ENCODE results near the gene SLC5A1. TPM values are rescaled to one million over a fixed set of nuclear protein-coding genes. Genes with fewer than 3 reads are reported as not detected.

The SLC5A1 gene
- polyA plus RNA-seq, 1 experiment, result not detected

GRCh38 chr22:32005453-32005852, 37.6 kb upstream of the SLC5A1 start:
- Histone ChIP-seq H3K4me3 (ENCODE audit: low read depth, low read length) (no peak overlapping the region), H3K36me3 (ENCODE audit: control insufficient read depth, insufficient read depth, low read length) (no peaks in the 10 kb centered on the region), H3K27me3 (ENCODE audit: control insufficient read depth, insufficient read depth, low read length) (no peaks in the 10 kb centered on the region)
- CTCF ChIA-PET, result interaction anchor here (1.1 to 1.8 kb wide), 2 partner anchors 27 to 35 kb away, joined by 3 to 6 read pairs; no protein-coding TSS in a partner anchor
- TF ChIP-seq CTCF (IDR thresholded peaks at IDR 0.05; ENCODE audit: insufficient read depth, low read depth, low read length), result no peak
- POLR2A ChIA-PET, result no interaction called here
- no peak for DNase-seq (ENCODE audit: low read depth)

DNA sequence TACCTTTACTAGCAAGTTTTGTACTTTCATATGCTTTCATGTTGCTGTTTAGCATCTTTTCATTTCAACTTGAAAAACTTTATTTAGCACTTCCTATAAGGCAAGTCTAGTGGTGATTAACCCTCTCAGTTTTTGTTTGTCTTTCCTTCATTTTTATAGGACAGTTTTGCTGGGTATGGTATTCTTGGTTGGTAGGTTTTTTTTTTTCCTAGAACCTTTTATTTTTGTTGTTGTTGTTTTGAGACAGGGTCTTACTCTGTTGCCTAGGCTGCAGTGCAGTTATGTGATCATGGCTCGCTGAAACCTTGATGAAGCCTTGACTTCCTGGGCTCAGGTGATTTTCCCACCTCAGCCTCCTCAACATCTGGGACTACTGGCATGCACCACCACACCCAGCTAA, 29.9 kb upstream of the SLC5A1 start:
- H3K4me3 ChIP-seq (ENCODE audit: low read depth, low read length), result no peak overlapping the region
- ChIA-PET POLR2A (no interaction called here), CTCF (no interaction called here)
- no peak for TF ChIP-seq CTCF (IDR thresholded peaks at IDR 0.05; ENCODE audit: insufficient read depth, low read depth, low read length)
- no peaks in the 10 kb centered on the region for H3K36me3 ChIP-seq (ENCODE audit: control insufficient read depth, insufficient read depth, low read length)
- DNase-seq (ENCODE audit: low read depth), result no peak
- no peaks in the 10 kb centered on the region for H3K27me3 ChIP-seq (ENCODE audit: control insufficient read depth, insufficient read depth, low read length)

GRCh38 chr22:32016081-32016480, 27.0 kb upstream of the SLC5A1 start:
- no peak for TF ChIP-seq CTCF (IDR thresholded peaks at IDR 0.05; ENCODE audit: insufficient read depth, low read depth, low read length)
- ChIA-PET CTCF (no interaction called here), POLR2A (no interaction called here)
- no peak for DNase-seq (ENCODE audit: low read depth)
- Histone ChIP-seq H3K27me3 (ENCODE audit: control insufficient read depth, insufficient read depth, low read length) (no peaks in the 10 kb centered on the region), H3K4me3 (ENCODE audit: low read depth, low read length) (no peak overlapping the region), H3K36me3 (ENCODE audit: control insufficient read depth, insufficient read depth, low read length) (no peaks in the 10 kb centered on the region)

GRCh38 chr22:32018056-32018455, 25.0 kb upstream of the SLC5A1 start:
- Histone ChIP-seq H3K4me3 (ENCODE audit: low read depth, low read length) (no peak overlapping the region), H3K27me3 (ENCODE audit: control insufficient read depth, insufficient read depth, low read length) (no peaks in the 10 kb centered on the region), H3K36me3 (ENCODE audit: control insufficient read depth, insufficient read depth, low read length) (no peaks in the 10 kb centered on the region)
- TF ChIP-seq CTCF (IDR thresholded peaks at IDR 0.05; ENCODE audit: insufficient read depth, low read depth, low read length), result no peak
- POLR2A ChIA-PET, result no interaction called here
- CTCF ChIA-PET, result interaction anchor here (1.4 kb wide), 1 partner anchor 48 kb away, joined by 3 read pairs; no protein-coding TSS in a partner anchor
- no peak for DNase-seq (ENCODE audit: low read depth)

- POLR2A ChIA-PET, result no interaction called here
- CTCF ChIA-PET, result interaction anchor here (1.1 kb wide), 1 partner anchor 162 kb away, joined by 3 read pairs; no protein-coding TSS in a partner anchor
Measured at GRCh38 chr22:32020117-32020516, 22.9 kb upstream of the SLC5A1 start.

More at GRCh38 chr22:32020117-32020516, 22.9 kb upstream of the SLC5A1 start:
- DNase-seq (ENCODE audit: low read depth), result no peak
- no peaks in the 10 kb centered on the region for H3K36me3 ChIP-seq (ENCODE audit: control insufficient read depth, insufficient read depth, low read length)
- no peak overlapping the region for H3K4me3 ChIP-seq (ENCODE audit: low read depth, low read length)
- no peak for TF ChIP-seq CTCF (IDR thresholded peaks at IDR 0.05; ENCODE audit: insufficient read depth, low read depth, low read length)
- H3K27me3 ChIP-seq (ENCODE audit: control insufficient read depth, insufficient read depth, low read length), result no peaks in the 10 kb centered on the region; the same call in 1 of the 2 replicates

Measured in BJ (cell line).